OCI-LY3 (cell line): ENCODE measurements around the gene ZBTB24.

Experiments used
- EZH2phosphoT487 ChIP-seq: fragments of 200-600 bp; shearing (Covaris generic); IDR thresholded peaks from 2 replicates; pipeline ENCODE4 v1.6.1; 2018; ENCODE audit warnings: antibody characterized with exemption, mixed run types, low read depth
- TF ChIP-seq, protein P1 (sequence below): fragments of 200-600, 300-600 bp; sonication (generic); IDR thresholded peaks from 2 replicates; pipeline ENCODE4 v1.5.1; 2014; ENCODE audit warnings: antibody characterized with exemption, low read length, low read depth

DNA sequence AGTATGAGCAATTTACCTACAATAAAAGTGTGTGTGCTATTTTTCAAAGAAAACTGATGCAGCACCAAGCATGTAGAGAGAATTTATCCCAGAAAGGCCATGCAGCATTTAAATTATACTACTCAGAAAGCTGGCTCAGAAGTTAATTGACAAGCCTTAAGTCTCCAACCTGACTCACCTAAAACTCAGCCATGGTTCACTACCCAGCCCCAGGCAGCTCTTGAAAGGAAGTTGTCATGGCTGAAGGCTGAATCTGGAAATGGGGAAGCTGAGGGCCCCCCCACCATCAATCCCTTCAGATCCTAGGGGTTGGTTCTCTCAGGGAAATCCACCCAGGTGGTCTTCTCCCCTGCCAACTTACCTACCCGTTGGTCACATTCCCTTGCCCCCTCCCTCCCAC is 62.3 kb downstream of the ZBTB24 start:
- TF ChIP-seq, protein P1, sequence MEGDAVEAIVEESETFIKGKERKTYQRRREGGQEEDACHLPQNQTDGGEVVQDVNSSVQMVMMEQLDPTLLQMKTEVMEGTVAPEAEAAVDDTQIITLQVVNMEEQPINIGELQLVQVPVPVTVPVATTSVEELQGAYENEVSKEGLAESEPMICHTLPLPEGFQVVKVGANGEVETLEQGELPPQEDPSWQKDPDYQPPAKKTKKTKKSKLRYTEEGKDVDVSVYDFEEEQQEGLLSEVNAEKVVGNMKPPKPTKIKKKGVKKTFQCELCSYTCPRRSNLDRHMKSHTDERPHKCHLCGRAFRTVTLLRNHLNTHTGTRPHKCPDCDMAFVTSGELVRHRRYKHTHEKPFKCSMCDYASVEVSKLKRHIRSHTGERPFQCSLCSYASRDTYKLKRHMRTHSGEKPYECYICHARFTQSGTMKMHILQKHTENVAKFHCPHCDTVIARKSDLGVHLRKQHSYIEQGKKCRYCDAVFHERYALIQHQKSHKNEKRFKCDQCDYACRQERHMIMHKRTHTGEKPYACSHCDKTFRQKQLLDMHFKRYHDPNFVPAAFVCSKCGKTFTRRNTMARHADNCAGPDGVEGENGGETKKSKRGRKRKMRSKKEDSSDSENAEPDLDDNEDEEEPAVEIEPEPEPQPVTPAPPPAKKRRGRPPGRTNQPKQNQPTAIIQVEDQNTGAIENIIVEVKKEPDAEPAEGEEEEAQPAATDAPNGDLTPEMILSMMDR = no peak
- TF ChIP-seq EZH2phosphoT487 = no peak
